ENCODE data around the gene ATF6.

The ATF6 gene

GRCh38 chr1:161913482-161914140 is 147.5 kb downstream of the ATF6 start:
- TF ChIP-seq, protein P1, sequence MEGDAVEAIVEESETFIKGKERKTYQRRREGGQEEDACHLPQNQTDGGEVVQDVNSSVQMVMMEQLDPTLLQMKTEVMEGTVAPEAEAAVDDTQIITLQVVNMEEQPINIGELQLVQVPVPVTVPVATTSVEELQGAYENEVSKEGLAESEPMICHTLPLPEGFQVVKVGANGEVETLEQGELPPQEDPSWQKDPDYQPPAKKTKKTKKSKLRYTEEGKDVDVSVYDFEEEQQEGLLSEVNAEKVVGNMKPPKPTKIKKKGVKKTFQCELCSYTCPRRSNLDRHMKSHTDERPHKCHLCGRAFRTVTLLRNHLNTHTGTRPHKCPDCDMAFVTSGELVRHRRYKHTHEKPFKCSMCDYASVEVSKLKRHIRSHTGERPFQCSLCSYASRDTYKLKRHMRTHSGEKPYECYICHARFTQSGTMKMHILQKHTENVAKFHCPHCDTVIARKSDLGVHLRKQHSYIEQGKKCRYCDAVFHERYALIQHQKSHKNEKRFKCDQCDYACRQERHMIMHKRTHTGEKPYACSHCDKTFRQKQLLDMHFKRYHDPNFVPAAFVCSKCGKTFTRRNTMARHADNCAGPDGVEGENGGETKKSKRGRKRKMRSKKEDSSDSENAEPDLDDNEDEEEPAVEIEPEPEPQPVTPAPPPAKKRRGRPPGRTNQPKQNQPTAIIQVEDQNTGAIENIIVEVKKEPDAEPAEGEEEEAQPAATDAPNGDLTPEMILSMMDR (IDR thresholded peaks at IDR 0.05; ENCODE audit: insufficient read depth, low read depth, low read length, missing control alignments): no peak
- no peak for DNase-seq (ENCODE audit: low read depth)

DNA sequence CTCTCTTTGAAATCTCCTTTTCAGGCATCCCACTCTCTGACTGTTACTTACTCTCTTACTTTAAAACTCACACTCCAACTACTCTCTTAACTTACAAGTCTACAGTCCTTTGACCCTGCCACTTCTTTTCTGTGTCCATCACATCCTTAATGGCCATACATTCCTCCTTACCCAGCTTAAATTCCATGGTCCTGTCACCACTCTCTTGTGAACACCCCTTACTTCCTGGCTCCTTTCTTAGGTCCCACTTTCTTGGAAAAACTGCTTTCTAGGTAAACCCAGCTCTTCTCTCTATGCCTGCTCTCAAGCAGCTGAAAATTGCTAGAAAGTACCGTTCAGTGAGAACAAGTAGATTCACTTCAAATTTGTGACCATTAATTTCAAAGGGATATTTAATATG is 148.5 kb downstream of the ATF6 start:
- no peak overlapping the region for H3K4me3 ChIP-seq (ENCODE audit: low read depth, low read length)
- DNase-seq (ENCODE audit: low read depth): no peak
- TF ChIP-seq, protein P1 (IDR thresholded peaks at IDR 0.05; ENCODE audit: insufficient read depth, low read depth, low read length, missing control alignments): no peak

More at GRCh38 chr1:161913482-161914140, 147.5 kb downstream of the ATF6 start:
- H3K4me3 ChIP-seq (ENCODE audit: low read depth, low read length): no peak overlapping the region

DNA sequence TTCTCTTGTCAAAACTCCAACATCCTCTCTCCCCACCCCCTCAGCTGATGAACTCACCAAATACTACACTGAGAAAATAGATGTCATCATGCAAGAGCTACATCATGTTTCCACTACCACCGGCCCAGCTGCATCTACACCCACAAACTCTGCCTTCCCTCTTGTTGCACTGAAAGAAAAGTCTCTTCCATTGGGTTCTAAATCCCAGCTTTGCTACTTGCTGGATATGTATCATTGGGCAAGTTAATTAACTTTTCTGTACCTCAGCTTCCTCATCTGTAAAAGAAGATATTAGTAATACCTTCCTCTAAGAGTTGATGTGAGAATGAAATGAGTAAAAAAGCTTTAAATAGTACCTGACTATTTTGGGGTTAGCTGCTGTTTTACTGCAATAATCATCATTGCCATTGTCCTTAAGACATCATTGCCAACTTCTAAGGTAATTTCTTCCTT is 149.0 kb downstream of the ATF6 start:
- DNase-seq (ENCODE audit: low read depth): peak; percentile 57
- TF ChIP-seq, protein P1 (IDR thresholded peaks at IDR 0.05; ENCODE audit: insufficient read depth, low read depth, low read length, missing control alignments): no peak

DNA sequence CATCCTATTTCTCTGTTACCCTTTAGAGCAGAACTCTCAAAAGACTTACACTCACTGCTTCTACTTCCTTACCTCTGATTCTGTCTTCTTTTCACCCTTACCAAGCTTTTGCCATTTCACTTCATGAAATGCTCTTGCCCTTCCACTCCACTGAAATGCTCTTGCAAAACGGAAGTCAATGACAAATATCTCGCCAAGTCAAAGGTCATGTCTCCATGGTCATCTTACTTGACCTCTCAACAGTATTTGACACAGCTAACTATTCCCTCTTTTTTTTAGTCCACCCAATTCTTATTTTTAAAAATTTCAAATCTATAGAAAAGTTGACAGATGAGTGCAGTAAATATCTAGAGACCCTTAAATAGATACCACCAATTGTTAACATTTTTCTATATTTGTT is 149.9 kb downstream of the ATF6 start:
- DNase-seq (ENCODE audit: low read depth): peak; percentile 20
- no peak overlapping the region for H3K4me3 ChIP-seq (ENCODE audit: low read depth, low read length)
- TF ChIP-seq, protein P1 (IDR thresholded peaks at IDR 0.05; ENCODE audit: insufficient read depth, low read depth, low read length, missing control alignments): no peak

More for the DNA sequence above, 149.0 kb downstream of the ATF6 start:
- no peak overlapping the region for H3K4me3 ChIP-seq (ENCODE audit: low read depth, low read length)

DNA sequence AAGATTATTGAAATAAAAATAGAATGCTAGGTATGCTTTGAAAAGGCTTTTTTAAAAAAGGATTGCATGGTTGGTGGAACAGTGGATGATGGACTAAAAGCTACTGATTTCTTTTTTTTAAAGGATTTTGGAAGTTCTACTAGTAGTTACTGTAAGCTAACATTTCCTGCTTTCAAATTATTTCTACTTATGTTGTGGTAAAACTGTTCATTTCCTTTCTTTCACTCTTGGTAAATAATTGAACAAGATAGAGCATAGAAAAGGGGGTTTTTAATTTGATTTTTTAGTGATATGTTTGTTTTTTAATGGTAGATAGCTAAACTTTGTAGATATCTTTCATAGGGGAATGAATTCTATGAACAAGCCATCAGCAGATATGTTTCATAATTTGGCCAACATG is 153.1 kb downstream of the ATF6 start:
- DNase-seq (ENCODE audit: low read depth): no peak
- H3K4me3 ChIP-seq (ENCODE audit: low read depth, low read length): no peak overlapping the region
- TF ChIP-seq, protein P1 (IDR thresholded peaks at IDR 0.05; ENCODE audit: insufficient read depth, low read depth, low read length, missing control alignments): no peak

DNA sequence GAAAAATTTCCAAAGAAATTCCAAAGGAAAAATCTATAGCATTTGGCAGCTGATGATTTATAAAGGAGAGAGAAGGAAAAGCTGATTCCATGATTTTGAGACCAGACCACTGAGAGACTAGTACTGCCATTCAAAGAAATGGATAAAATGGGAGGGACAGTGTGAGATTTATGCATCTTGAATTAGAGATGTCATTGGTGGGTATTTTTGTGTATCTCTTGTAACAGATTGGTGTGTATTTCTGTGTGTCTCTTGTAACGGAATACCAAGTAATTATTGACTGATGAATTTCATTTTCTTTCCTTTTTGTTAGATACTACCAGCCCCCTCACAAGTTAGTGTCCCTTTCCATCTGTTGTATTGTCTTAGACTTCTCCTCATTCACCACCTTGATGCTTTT is 155.4 kb downstream of the ATF6 start:
- TF ChIP-seq, protein P1 (IDR thresholded peaks at IDR 0.05; ENCODE audit: insufficient read depth, low read depth, low read length, missing control alignments): no peak
- no peak overlapping the region for H3K4me3 ChIP-seq (ENCODE audit: low read depth, low read length)
- DNase-seq (ENCODE audit: low read depth): no peak

GRCh38 chr1:161921990-161922389 is 155.9 kb downstream of the ATF6 start:
- no peak overlapping the region for H3K4me3 ChIP-seq (ENCODE audit: low read depth, low read length)
- TF ChIP-seq, protein P1 (IDR thresholded peaks at IDR 0.05; ENCODE audit: insufficient read depth, low read depth, low read length, missing control alignments): no peak
- no peak for DNase-seq (ENCODE audit: low read depth)
